HG03159 (cell line): ENCODE results near the gene ANKRD11.
"Not testable (repeated sequence)": the region's sequence is repeated elsewhere in the genome, so short reads cannot be mapped to it uniquely, and the experiment has no call there.

Source experiments
- ATAC-seq: cut with Tn5 transposase; IDR thresholded peaks from one replicate; pipeline ENCODE4 v1.9.1; 2021; ENCODE audit warnings: mild to moderate bottlenecking, moderate library complexity; ENCODE audit not compliant: unreplicated experiment

The ANKRD11 gene

GRCh38 chr16:89454378-89455125, 35.8 kb downstream of the ANKRD11 start:
- ATAC-seq: not testable (repeated sequence)

GRCh38 chr16:89453501-89454321, 36.6 kb downstream of the ANKRD11 start:
- ATAC-seq: no peak

GRCh38 chr16:89452925-89453324, 37.4 kb downstream of the ANKRD11 start:
- ATAC-seq: no peak

GRCh38 chr16:89452241-89452640, 38.1 kb downstream of the ANKRD11 start:
- ATAC-seq: no peak

- ATAC-seq: no peak
Measured at GRCh38 chr16:89450537-89450936, 39.8 kb downstream of the ANKRD11 start.

- ATAC-seq: no peak
Measured at GRCh38 chr16:89449726-89450335, 40.5 kb downstream of the ANKRD11 start.

- ATAC-seq: no peak
Measured at GRCh38 chr16:89448656-89449055, 41.7 kb downstream of the ANKRD11 start.

GRCh38 chr16:89446975-89447293, 43.4 kb downstream of the ANKRD11 start:
- no peak for ATAC-seq

GRCh38 chr16:89446136-89446974, 44.0 kb downstream of the ANKRD11 start:
- no peak for ATAC-seq

- ATAC-seq: no peak
Measured at GRCh38 chr16:89445166-89445565, 45.2 kb downstream of the ANKRD11 start.

GRCh38 chr16:89444728-89445127, 45.6 kb downstream of the ANKRD11 start:
- no peak for ATAC-seq

GRCh38 chr16:89444151-89444723, 46.1 kb downstream of the ANKRD11 start:
- no peak for ATAC-seq

GRCh38 chr16:89443727-89444084, 46.7 kb downstream of the ANKRD11 start:
- ATAC-seq: no peak

- ATAC-seq: no peak
Measured at GRCh38 chr16:89442990-89443726, 47.2 kb downstream of the ANKRD11 start.

GRCh38 chr16:89442588-89442987, 47.8 kb downstream of the ANKRD11 start:
- no peak for ATAC-seq

- ATAC-seq: no peak
Measured at GRCh38 chr16:89439659-89440058, 50.7 kb downstream of the ANKRD11 start.

GRCh38 chr16:89437991-89438390, 52.4 kb downstream of the ANKRD11 start:
- no peak for ATAC-seq

GRCh38 chr16:89437251-89437987, 52.9 kb downstream of the ANKRD11 start:
- ATAC-seq: no peak

- no peak for ATAC-seq
Measured at GRCh38 chr16:89436366-89436765, 54.0 kb downstream of the ANKRD11 start.
